HAP-1 (cell line): ENCODE measurements around the gene UBE2B.
"Not testable (repeated sequence)": the region's sequence is repeated elsewhere in the genome, so short reads cannot be mapped to it uniquely, and the experiment has no call there.

Experiments used
- DNase-seq, 2 experiments: peaks; one replicate each; pipeline ENCODE4 v3.0.0-alpha.2; 2016 to 2020; ENCODE audit warnings: low spot score in 2 of 2
- H3K27me3 ChIP-seq: fragments of 250-450 bp; sonication (Bioruptor Pico); 2 replicates; pipeline ENCODE4 v1.5.1; 2020; ENCODE audit warnings: low read depth, mild to moderate bottlenecking, moderate library complexity
- H3K36me3 ChIP-seq: fragments of 250-450 bp; sonication (Bioruptor Pico); replicated peaks from 2 replicates; pipeline ENCODE4 v1.5.1; 2020; ENCODE audit warnings: mild to moderate bottlenecking
- H3K4me1 ChIP-seq: fragments of 250-450 bp; sonication (Bioruptor Pico); 2 replicates; pipeline ENCODE4 v1.5.1; 2020; ENCODE audit warnings: mild to moderate bottlenecking
- H3K4me3 ChIP-seq: fragments of 250-450 bp; sonication (Bioruptor Pico); 2 replicates; pipeline ENCODE4 v1.5.1; 2020; ENCODE audit warnings: mild to moderate bottlenecking, moderate library complexity
- H3K9me3 ChIP-seq: fragments of 250-450 bp; sonication (Bioruptor Pico); 2 replicates; pipeline ENCODE4 v1.5.1; 2020; ENCODE audit warnings: mild to moderate bottlenecking, moderate library complexity
- in situ Hi-C: fragments of 300-500 bp; cut with MboI; formaldehyde crosslinking; loops from 3 replicates; pipeline ENCODE4 v1.14.3; 2020; ENCODE audit warnings: low sequenced_read_pairs, inconsistent platforms, mixed read lengths

Gene UBE2B

DNA sequence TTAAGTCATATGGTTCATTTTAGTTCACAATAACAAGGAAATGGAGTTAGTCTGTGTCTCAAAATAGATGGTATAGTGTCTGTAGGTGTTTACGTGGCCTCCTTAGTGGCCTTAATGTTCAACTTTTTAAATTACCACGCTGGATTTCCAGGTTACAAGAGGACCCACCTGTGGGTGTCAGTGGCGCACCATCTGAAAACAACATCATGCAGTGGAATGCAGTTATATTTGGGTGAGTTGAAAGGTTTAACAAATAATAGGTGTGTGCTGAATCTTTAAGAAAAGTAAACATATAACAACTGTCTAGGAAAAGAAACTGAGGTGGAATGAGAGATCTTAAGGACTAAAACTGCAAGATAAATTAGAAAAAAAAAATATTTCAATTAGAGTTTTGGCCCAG, 2.9 kb downstream of the UBE2B start:
- no peak for DNase-seq
- Histone ChIP-seq H3K9me3 (no peaks in the 10 kb centered on the region), H3K4me3 (no peak overlapping the region), H3K27me3 (no peaks in the 10 kb centered on the region), H3K4me1 (peaks cover 3% of the 10 kb centered on the region; the same call in 1 of the 2 replicates), H3K36me3 (peaks cover 18% of the 10 kb centered on the region)
- in situ Hi-C loops = loop anchor here (5.0 kb wide), 1 partner anchor 153 kb away; the partner anchor contains the start of gene JADE2

DNA sequence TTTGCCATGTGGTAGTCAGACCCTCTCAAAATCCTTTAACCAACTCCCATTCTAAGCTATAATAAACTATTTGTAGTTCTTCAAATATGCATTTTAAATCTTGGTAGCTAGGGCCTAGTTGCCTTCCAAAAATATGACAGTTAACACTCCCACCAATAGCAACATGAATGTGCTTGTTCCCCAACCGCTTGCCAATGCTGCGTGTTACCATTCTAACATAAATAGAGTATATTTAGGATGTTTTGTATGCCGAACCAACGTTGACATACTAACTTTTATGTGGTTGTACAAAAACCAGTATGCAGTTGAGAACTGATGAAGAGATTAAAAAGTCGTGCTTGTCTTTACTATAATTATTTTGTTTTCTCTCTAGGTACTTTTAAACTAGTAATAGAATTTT, 9.0 kb downstream of the UBE2B start:
- H3K27me3 ChIP-seq = no peaks in the 10 kb centered on the region
- H3K4me3 ChIP-seq = no peak overlapping the region
- no peaks in the 10 kb centered on the region for H3K9me3 ChIP-seq
- in situ Hi-C loops = no loop called here
- H3K4me1 ChIP-seq = no peaks in the 10 kb centered on the region
- peaks cover 62% of the 10 kb centered on the region for H3K36me3 ChIP-seq
- DNase-seq = no peak

DNA sequence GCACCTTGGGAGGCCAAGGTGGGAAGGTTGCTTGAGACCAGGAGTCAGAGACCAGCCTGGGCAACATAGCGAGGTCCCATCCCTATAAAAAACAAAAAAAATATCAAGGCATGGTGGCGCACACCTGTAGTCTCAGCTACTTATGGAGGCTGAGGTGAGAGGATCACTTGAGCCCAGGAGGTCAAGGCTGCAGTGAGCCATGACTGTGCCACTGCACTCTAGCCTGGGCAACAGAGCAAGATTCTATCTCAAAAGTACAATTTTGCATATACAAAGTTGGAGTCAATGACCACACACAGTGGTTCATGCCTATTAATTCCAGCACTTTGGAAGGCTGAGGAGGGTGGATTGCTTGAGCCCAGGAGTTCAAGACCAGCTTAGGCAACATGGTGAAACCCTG, 10.8 kb downstream of the UBE2B start:
- H3K4me1 ChIP-seq, H3K4me3 ChIP-seq, DNase-seq, H3K27me3 ChIP-seq, H3K9me3 ChIP-seq, in situ Hi-C loops: not testable (repeated sequence)
- H3K36me3 ChIP-seq = peaks cover 55% of the 10 kb centered on the region

GRCh38 chr5:134383980-134384697, 12.8 kb downstream of the UBE2B start:
- Histone ChIP-seq H3K4me1 (no peaks in the 10 kb centered on the region), H3K36me3 (peaks cover 63% of the 10 kb centered on the region), H3K4me3 (no peak overlapping the region), H3K27me3 (no peaks in the 10 kb centered on the region), H3K9me3 (no peaks in the 10 kb centered on the region)
- in situ Hi-C loops = no loop called here
- DNase-seq = no peak

- peaks cover 67% of the 10 kb centered on the region for H3K36me3 ChIP-seq
Observed at GRCh38 chr5:134387443-134387842, 16.1 kb downstream of the UBE2B start.

GRCh38 chr5:134392301-134392700, 20.9 kb downstream of the UBE2B start:
- Histone ChIP-seq H3K9me3 (no peaks in the 10 kb centered on the region), H3K27me3 (no peaks in the 10 kb centered on the region), H3K4me1 (peaks cover 5% of the 10 kb centered on the region; the same call in 1 of the 2 replicates), H3K36me3 (peaks cover 74% of the 10 kb centered on the region), H3K4me3 (no peak overlapping the region)
- in situ Hi-C loops = no loop called here
- no peak for DNase-seq

More at GRCh38 chr5:134387443-134387842, 16.1 kb downstream of the UBE2B start:
- H3K4me1 ChIP-seq = no peaks in the 10 kb centered on the region
- no peaks in the 10 kb centered on the region for H3K9me3 ChIP-seq
- no peak overlapping the region for H3K4me3 ChIP-seq
- DNase-seq = no peak
- H3K27me3 ChIP-seq = no peaks in the 10 kb centered on the region
- in situ Hi-C loops = no loop called here

- DNase-seq = no peak
- peaks cover 5% of the 10 kb centered on the region; the same call in 1 of the 2 replicates for H3K4me1 ChIP-seq
- no peak overlapping the region for H3K4me3 ChIP-seq
- no peaks in the 10 kb centered on the region for H3K27me3 ChIP-seq
- H3K36me3 ChIP-seq = peaks cover 72% of the 10 kb centered on the region
- H3K9me3 ChIP-seq = no peaks in the 10 kb centered on the region
- in situ Hi-C loops = no loop called here
Observed at GRCh38 chr5:134394932-134395331, 23.6 kb downstream of the UBE2B start.

DNA sequence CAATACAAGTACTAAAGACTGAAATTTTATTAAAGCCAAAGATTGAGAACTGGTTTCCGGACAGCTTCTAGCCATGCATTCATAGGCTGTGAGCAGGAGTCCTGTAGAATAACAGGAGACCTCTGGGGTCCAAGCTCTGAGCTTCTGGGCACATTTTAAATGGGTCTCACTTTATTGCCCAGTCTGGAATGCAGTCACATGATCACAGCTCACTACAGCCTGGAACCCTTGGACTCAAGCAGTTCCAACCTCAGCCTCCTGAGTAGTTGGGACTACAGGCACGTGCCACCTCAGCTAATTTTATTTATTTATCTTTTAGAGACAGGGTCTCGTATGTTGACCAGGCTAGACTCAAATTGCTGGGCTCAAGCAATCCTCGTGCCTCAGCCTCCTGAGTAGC, 24.9 kb downstream of the UBE2B start:
- peaks cover 5% of the 10 kb centered on the region; the same call in 1 of the 2 replicates for H3K4me1 ChIP-seq
- H3K27me3 ChIP-seq = no peaks in the 10 kb centered on the region
- H3K36me3 ChIP-seq = peaks cover 60% of the 10 kb centered on the region
- no peaks in the 10 kb centered on the region for H3K9me3 ChIP-seq
- no peak overlapping the region for H3K4me3 ChIP-seq
- DNase-seq = no peak
- in situ Hi-C loops = no loop called here

- no peaks in the 10 kb centered on the region for H3K9me3 ChIP-seq
- no peaks in the 10 kb centered on the region for H3K27me3 ChIP-seq
- in situ Hi-C loops = no loop called here
- peaks cover 5% of the 10 kb centered on the region; the same call in 1 of the 2 replicates for H3K4me1 ChIP-seq
- DNase-seq = no peak
- peaks cover 60% of the 10 kb centered on the region for H3K36me3 ChIP-seq
- no peak overlapping the region for H3K4me3 ChIP-seq
Observed at GRCh38 chr5:134397196-134397595, 25.8 kb downstream of the UBE2B start.

- no peaks in the 10 kb centered on the region for H3K9me3 ChIP-seq
- peaks cover 5% of the 10 kb centered on the region; the same call in 1 of the 2 replicates for H3K4me1 ChIP-seq
- H3K36me3 ChIP-seq = peaks cover 49% of the 10 kb centered on the region
- no peak overlapping the region for H3K4me3 ChIP-seq
- no peak for DNase-seq
- in situ Hi-C loops = no loop called here
- H3K27me3 ChIP-seq = no peaks in the 10 kb centered on the region
Observed at GRCh38 chr5:134398609-134399155, 27.3 kb downstream of the UBE2B start.

DNA sequence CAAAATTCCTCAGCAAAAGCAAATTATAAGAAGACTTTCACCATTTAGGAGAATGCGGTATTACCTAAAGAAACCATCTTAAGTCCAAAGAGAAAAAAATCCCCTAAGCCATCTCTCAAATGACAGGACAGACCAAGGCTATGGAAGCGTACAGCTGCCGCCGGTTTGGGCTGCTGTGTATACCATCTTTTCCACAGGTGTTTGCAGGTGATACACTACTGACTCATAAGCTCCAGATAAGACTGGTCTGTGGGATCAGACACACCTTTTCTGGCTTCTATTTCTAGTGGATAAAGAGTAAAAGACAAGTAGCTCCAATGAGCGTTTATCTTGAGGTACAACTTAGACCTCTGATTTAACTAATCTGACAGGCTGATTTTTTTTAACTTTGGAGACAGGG, 32.6 kb downstream of the UBE2B start:
- DNase-seq = no peak
- Histone ChIP-seq H3K36me3 (peaks cover 37% of the 10 kb centered on the region), H3K27me3 (no peaks in the 10 kb centered on the region), H3K4me3 (no peak overlapping the region), H3K4me1 (no peaks in the 10 kb centered on the region), H3K9me3 (no peaks in the 10 kb centered on the region)
- in situ Hi-C loops = no loop called here

- Histone ChIP-seq H3K4me1 (peaks cover 12% of the 10 kb centered on the region), H3K4me3 (no peak overlapping the region), H3K36me3 (peaks cover 42% of the 10 kb centered on the region), H3K9me3 (no peaks in the 10 kb centered on the region), H3K27me3 (no peaks in the 10 kb centered on the region)
- in situ Hi-C loops = no loop called here
- no peak for DNase-seq
Observed at GRCh38 chr5:134406390-134406789, 35.0 kb downstream of the UBE2B start.

DNA sequence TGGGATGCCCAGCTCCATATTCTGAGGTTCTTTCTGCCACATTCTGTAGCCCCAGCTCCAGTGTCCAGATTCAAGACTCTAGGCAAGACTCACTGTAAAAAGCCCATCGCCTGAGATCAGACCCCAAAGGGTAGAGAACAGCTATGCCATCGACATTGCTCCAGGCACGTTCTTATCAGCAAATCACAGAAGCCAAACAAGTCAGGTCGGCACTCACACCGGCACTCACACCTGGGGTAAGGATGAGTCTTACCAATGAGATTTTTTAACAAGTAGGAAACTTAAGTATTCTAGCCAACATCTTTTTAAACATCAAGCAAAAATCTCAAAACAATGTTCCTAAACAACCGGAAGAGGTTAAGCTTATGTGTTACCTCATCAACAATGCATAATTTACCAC, 38.0 kb downstream of the UBE2B start:
- H3K4me1 ChIP-seq = peaks cover 12% of the 10 kb centered on the region
- H3K9me3 ChIP-seq = no peaks in the 10 kb centered on the region
- H3K27me3 ChIP-seq = no peaks in the 10 kb centered on the region
- H3K36me3 ChIP-seq = peaks cover 31% of the 10 kb centered on the region
- in situ Hi-C loops = no loop called here
- no peak overlapping the region for H3K4me3 ChIP-seq
- DNase-seq = no peak

DNA sequence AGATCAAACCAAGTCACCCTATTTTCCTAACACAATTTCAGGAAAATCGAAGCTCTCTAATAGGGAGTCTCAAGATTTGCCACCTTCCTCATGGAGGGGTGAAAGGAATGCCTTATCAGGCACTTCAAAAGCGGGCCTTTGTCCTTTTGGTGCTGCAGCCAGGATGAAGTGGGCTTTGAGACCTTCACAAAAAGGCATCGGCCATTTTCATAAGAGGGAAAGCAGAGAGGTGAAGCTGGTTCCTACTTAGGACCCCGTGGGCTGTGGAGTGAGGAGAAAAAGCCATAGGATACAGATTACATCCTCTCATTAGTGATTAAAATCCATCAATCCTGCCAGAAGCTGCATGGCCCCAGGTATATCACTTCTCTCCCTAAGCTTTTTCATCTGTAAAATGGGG, 39.5 kb downstream of the UBE2B start:
- peaks cover 29% of the 10 kb centered on the region for H3K36me3 ChIP-seq
- H3K27me3 ChIP-seq = no peaks in the 10 kb centered on the region
- in situ Hi-C loops = no loop called here
- H3K9me3 ChIP-seq = no peaks in the 10 kb centered on the region
- H3K4me3 ChIP-seq = peak overlapping the region; percentile 81
- peaks cover 12% of the 10 kb centered on the region for H3K4me1 ChIP-seq
- DNase-seq = no peak
